GM23338 (cell line): ENCODE data around the gene ASPDH.

Experiments
- CREB1 ChIP-seq: fragments of 250-450 bp; sonication (Bioruptor Pico); IDR thresholded peaks from 2 replicates; pipeline ENCODE4 v1.5.0; 2020; ENCODE audit warnings: low read depth, mild to moderate bottlenecking, moderate library complexity
- CTCF ChIP-seq, 2 experiments: fragments of 200-600 bp in 1 of 2; sonication (generic) in 1 of 2; conservative IDR thresholded peaks; 2 replicates each; pipeline versions ENCODE4 v1.5.1 to v1.6.1; 2016 to 2017; ENCODE audit warnings: antibody characterized with exemption in 2 of 2, low read depth in 2 of 2, mild to moderate bottlenecking in 2 of 2, moderate library complexity in 1 of 2
- EZH2 ChIP-seq: fragments of 200-600 bp; sonication (generic); IDR thresholded peaks from one replicate; pipeline ENCODE4 v1.8.0; 2017; ENCODE audit warnings: antibody characterized with exemption, mild to moderate bottlenecking, low read depth; ENCODE audit not compliant: unreplicated experiment
- EZH2phosphoT487 ChIP-seq: fragments of 200-600 bp; sonication (generic); IDR thresholded peaks from one replicate; pipeline ENCODE4 v1.8.1; 2018; ENCODE audit warnings: antibody characterized with exemption; ENCODE audit not compliant: unreplicated experiment
- JUNB ChIP-seq: IDR thresholded peaks from one replicate; pipeline ENCODE4 v1.6.1; 2016; ENCODE audit warnings: antibody characterized with exemption; ENCODE audit not compliant: unreplicated experiment
- POLR2AphosphoS5 ChIP-seq: IDR thresholded peaks from 2 replicates; pipeline ENCODE4 v1.6.1; 2016; ENCODE audit warnings: antibody characterized with exemption, low read depth
- ZNF331 ChIP-seq: fragments of 250-450 bp; sonication (Bioruptor Pico); IDR thresholded peaks from 2 replicates; pipeline ENCODE4 v1.5.0; 2020; ENCODE audit warnings: low read depth, mild to moderate bottlenecking, moderate library complexity

DNA sequence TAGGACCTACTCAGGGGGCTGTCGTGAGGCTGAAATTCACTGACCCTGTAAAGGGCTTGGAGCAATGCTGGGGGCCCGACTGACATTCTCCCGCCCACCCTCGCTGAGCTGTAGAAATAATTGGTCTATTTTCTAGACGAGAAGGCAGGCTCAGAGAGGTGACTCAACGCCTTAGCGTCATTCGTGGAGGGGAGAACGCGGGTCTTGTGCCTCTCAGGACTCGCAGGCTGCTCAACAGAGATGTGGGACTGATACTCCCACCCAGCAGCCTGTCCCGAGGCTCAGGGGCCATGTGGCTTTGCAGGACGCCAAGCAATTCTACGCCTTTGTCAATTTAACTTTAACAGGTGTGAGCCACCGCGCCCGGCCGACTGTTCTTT is 23.6 kb upstream of the ASPDH start:
- TF ChIP-seq CTCF (conservative IDR thresholded peaks at IDR 0.05; ENCODE audit: low read depth in 2 of 2) (no peak), JUNB (no peak), EZH2phosphoT487 (no peak), EZH2 (no peak), CREB1 (CRISPR knock-in tag) (no peak), POLR2AphosphoS5 (no peak), ZNF331 (CRISPR knock-in tag) (no peak)
